Keratinocyte (primary cell): ENCODE data around the gene RPS6KL1. TPM values are rescaled to one million over a fixed set of nuclear protein-coding genes. Genes with fewer than 3 reads are reported as not detected.

Experiments used
- DNase-seq: peaks from one replicate; pipeline ENCODE4 v3.0.0-alpha.2; 2011; ENCODE audit warnings: low read depth, missing footprints, low spot score
- FAIRE-seq: peaks from 2 replicates; lab custom pipeline; 2011; peaks lifted over from hg19 to GRCh38; lab: Jason Lieb, UNC
- H2AFZ ChIP-seq: 2 replicates; pipeline ENCODE4 v1.6.0; 2012; ENCODE audit warnings: low read length, control low read depth, inconsistent platforms; ENCODE audit not compliant: control insufficient read depth
- H3K27ac ChIP-seq: 2 replicates; pipeline ENCODE4 v1.5.1; 2011; ENCODE audit warnings: low read length; ENCODE audit not compliant: control insufficient read depth, insufficient read depth
- H3K27me3 ChIP-seq: 3 replicates; pipeline ENCODE4 v1.6.0; 2011; ENCODE audit warnings: low read length; ENCODE audit not compliant: control insufficient read depth, insufficient read depth; ENCODE audit errors: extremely low read depth
- H3K36me3 ChIP-seq, 2 experiments: 2 replicates in 1 of 2; 3 replicates in 1 of 2; pipeline ENCODE4 v1.5.1; 2011; ENCODE audit warnings: low read length in 2 of 2, mild to moderate bottlenecking in 1 of 2; ENCODE audit not compliant: control insufficient read depth in 2 of 2, insufficient read depth in 2 of 2; ENCODE audit errors: extremely low read depth in 1 of 2
- H3K4me1 ChIP-seq: 3 replicates; pipeline ENCODE4 v1.5.1; 2011; ENCODE audit warnings: low read length; ENCODE audit not compliant: control insufficient read depth, insufficient read depth; ENCODE audit errors: extremely low read depth
- H3K4me2 ChIP-seq: 3 replicates; pipeline ENCODE4 v1.6.0; 2011; ENCODE audit warnings: low read depth, low read length; ENCODE audit not compliant: control insufficient read depth, insufficient read depth; ENCODE audit errors: extremely low read depth
- H3K4me3 ChIP-seq, 3 experiments: fragments of 200-600 bp in 1 of 3; sonication (generic) in 1 of 3; 2 replicates in 2 of 3; 3 replicates in 1 of 3; pipeline ENCODE4 v1.5.1; 2011 to 2016; ENCODE audit warnings: low read length in 3 of 3, mild to moderate bottlenecking in 3 of 3, control low read depth in 2 of 3, inconsistent platforms in 1 of 3, low read depth in 1 of 3, mixed read lengths in 1 of 3, mixed run types in 1 of 3, moderate library complexity in 1 of 3; ENCODE audit not compliant: control insufficient read depth in 2 of 3, insufficient read depth in 2 of 3; ENCODE audit errors: extremely low read depth in 1 of 3
- H3K79me2 ChIP-seq: 2 replicates; pipeline ENCODE4 v1.6.0; 2012; ENCODE audit warnings: low read length; ENCODE audit not compliant: control insufficient read depth, insufficient read depth
- H3K9ac ChIP-seq: 3 replicates; pipeline ENCODE4 v1.6.0; 2011; ENCODE audit warnings: low read length; ENCODE audit not compliant: control insufficient read depth, insufficient read depth; ENCODE audit errors: extremely low read depth
- H3K9me1 ChIP-seq: 3 replicates; pipeline ENCODE4 v1.6.0; 2011; ENCODE audit warnings: low read length; ENCODE audit not compliant: control insufficient read depth, insufficient read depth; ENCODE audit errors: extremely low read depth
- H3K9me3 ChIP-seq: 2 replicates; pipeline ENCODE4 v1.5.1; 2012; ENCODE audit warnings: low read depth, low read length; ENCODE audit not compliant: control insufficient read depth
- H4K20me1 ChIP-seq: 3 replicates; pipeline ENCODE4 v1.6.0; 2011; ENCODE audit warnings: low read length; ENCODE audit not compliant: control insufficient read depth, insufficient read depth; ENCODE audit errors: extremely low read depth
- EZH2 ChIP-seq: IDR thresholded peaks from one replicate; pipeline ENCODE4 v1.6.1; 2012; ENCODE audit warnings: inconsistent platforms, mild to moderate bottlenecking, low read length, moderate library complexity
- dilution Hi-C: fragments of 300-500 bp; cut with MboI; formaldehyde crosslinking; loops from one replicate; pipeline ENCODE4 v1.7.0; 2020; ENCODE audit warnings: low sequenced_read_pairs; ENCODE audit not compliant: extremely low pct_ligation_motif_present
- polyA plus RNA-seq, 5 experiments: library from polyadenylated mRNA; depleted of rRNA in 3 of 5; stranded (reverse) in 3 of 5; stranded (forward) in 1 of 5; unstranded in 1 of 5; fragments of >200 nt; gene quantifications; 1 replicate in 1 of 5; 2 replicates in 3 of 5; 3 replicates in 1 of 5; pipeline versions ENCODE4 v1.2.1 to v1.2.3, GENCODE V29; 2011 to 2012; ENCODE audit warnings: missing spikeins in 2 of 5, low read depth in 1 of 5, low replicate concordance in 1 of 5
- TF ChIP-seq, protein P1 (sequence below), 3 experiments: IDR thresholded peaks in 1 of 3; conservative IDR thresholded peaks in 1 of 3; optimal IDR thresholded peaks in 1 of 3; 2 replicates in 2 of 3; 3 replicates in 1 of 3; pipeline versions ENCODE3 to v1.5.1; 2011; ENCODE audit warnings: low read length in 3 of 3, mild to moderate bottlenecking in 3 of 3, moderate library complexity in 2 of 3, control low read depth in 1 of 3, inconsistent platforms in 1 of 3; ENCODE audit not compliant: insufficient read depth in 2 of 3; ENCODE audit errors: extremely low read depth in 1 of 3

Gene RPS6KL1
- polyA plus RNA-seq, 1 donor (not counting 4 experiments of a cell fraction or from before 2014, with no cell fraction given) = 0.69 TPM

DNA sequence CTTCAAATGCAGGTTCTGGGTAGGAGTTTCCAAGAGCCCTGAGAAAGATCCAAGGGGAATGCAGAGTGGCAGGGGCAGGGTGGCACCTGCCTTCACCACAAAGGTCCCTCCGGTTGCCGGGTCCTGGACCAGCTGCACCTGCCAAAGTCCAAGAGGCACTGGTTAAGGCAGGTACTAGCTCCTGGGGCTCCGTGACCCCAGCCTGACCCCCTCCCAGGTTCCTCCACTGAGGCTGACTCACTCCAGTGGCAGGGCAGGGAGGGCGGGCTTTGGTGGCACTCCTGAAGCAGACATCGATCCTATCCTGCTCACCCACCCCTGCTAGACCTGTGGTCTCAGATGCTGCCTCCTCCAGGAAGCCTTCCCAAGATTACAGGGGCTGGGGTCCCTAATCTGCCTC is 11.4 kb downstream of the RPS6KL1 start:
- no peak overlapping the region for H3K4me3 ChIP-seq
- TF ChIP-seq EZH2 = no peak
- TF ChIP-seq, protein P1, sequence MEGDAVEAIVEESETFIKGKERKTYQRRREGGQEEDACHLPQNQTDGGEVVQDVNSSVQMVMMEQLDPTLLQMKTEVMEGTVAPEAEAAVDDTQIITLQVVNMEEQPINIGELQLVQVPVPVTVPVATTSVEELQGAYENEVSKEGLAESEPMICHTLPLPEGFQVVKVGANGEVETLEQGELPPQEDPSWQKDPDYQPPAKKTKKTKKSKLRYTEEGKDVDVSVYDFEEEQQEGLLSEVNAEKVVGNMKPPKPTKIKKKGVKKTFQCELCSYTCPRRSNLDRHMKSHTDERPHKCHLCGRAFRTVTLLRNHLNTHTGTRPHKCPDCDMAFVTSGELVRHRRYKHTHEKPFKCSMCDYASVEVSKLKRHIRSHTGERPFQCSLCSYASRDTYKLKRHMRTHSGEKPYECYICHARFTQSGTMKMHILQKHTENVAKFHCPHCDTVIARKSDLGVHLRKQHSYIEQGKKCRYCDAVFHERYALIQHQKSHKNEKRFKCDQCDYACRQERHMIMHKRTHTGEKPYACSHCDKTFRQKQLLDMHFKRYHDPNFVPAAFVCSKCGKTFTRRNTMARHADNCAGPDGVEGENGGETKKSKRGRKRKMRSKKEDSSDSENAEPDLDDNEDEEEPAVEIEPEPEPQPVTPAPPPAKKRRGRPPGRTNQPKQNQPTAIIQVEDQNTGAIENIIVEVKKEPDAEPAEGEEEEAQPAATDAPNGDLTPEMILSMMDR (optimal IDR thresholded peaks at IDR 0.05 in 1 of 3, IDR thresholded peaks at IDR 0.05 in 1 of 3, conservative IDR thresholded peaks at IDR 0.05 in 1 of 3; ENCODE audit: extremely low read depth in 1 of 3, insufficient read depth in 2 of 3, low read length in 3 of 3) = no peak
- H3K4me1 ChIP-seq = peaks cover 6% of the 10 kb centered on the region
- no peaks in the 10 kb centered on the region for H3K9me1 ChIP-seq
- no peaks in the 10 kb centered on the region for H3K27me3 ChIP-seq
- no peak overlapping the region for H3K27ac ChIP-seq
- DNase-seq (no peak), FAIRE-seq (no peak)
- H3K9me3 ChIP-seq = no peaks in the 10 kb centered on the region
- dilution Hi-C loops = no loop called here
- peaks cover under 1 to 2% of the 10 kb centered on the region in 2 experiments for H3K36me3 ChIP-seq
- no peak overlapping the region for H3K9ac ChIP-seq
- no peak overlapping the region for H2AFZ ChIP-seq
- H4K20me1 ChIP-seq = no peaks in the 10 kb centered on the region
- H3K79me2 ChIP-seq = no peaks in the 10 kb centered on the region
- H3K4me2 ChIP-seq = no peak overlapping the region

DNA sequence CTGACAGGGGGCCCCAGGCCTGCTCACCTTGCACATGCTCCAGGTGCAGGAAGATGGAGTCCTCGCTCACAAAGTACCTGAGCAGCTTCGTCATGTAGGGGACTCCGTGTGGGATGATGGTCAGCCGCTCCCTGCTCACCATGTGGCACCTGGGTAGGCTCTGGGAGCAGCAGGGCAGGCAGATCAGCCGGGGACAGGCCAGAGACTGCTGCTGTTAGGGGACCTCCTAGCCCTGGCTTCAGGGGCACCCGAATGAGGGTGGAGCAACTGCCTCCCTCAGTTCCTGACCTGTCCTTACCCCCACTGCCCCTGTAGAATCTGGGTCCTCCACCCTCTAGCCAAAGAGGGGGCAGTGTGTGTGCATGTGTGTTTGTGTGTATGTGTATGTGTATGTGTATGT is 11.8 kb downstream of the RPS6KL1 start:
- Histone ChIP-seq H3K27ac (no peak overlapping the region), H3K27me3 (no peaks in the 10 kb centered on the region), H3K4me1 (peaks cover 6% of the 10 kb centered on the region), H3K9me3 (no peaks in the 10 kb centered on the region), H3K4me3 (no peak overlapping the region), H3K4me2 (no peak overlapping the region), H3K36me3 (peaks cover 4 to 5% of the 10 kb centered on the region in 2 experiments), H3K79me2 (no peaks in the 10 kb centered on the region), H3K9me1 (no peaks in the 10 kb centered on the region), H2AFZ (no peak overlapping the region), H4K20me1 (no peaks in the 10 kb centered on the region), H3K9ac (no peak overlapping the region)
- FAIRE-seq = no peak
- DNase-seq = no peak
- no peak for TF ChIP-seq EZH2
- TF ChIP-seq, protein P1 (optimal IDR thresholded peaks at IDR 0.05 in 1 of 3, IDR thresholded peaks at IDR 0.05 in 1 of 3, conservative IDR thresholded peaks at IDR 0.05 in 1 of 3; ENCODE audit: extremely low read depth in 1 of 3, insufficient read depth in 2 of 3, low read length in 3 of 3) = no peak
- dilution Hi-C loops = no loop called here
